Activated CD4-positive, alpha-beta memory T cell treated with anti-CD3 and anti-CD28 coated beads for 36 hours (primary cell): Measurements from ENCODE around the gene ZNF766. TPM values are rescaled to one million over a fixed set of nuclear protein-coding genes. Genes with fewer than 3 reads are reported as not detected.

Source experiments
- CTCF ChIA-PET: fragments of 350-600 bp; sonication (Branson Sonifier 250); formaldehyde crosslinking; loops from one replicate; lab custom pipeline; 2021; ENCODE audit warnings: antibody characterized with exemption, inconsistent platforms; lab: Charles Lee
- POLR2A ChIA-PET: fragments of 350-600 bp; sonication (Branson Sonifier 250); formaldehyde crosslinking; loops from one replicate; lab custom pipeline; 2021; ENCODE audit warnings: antibody characterized with exemption; lab: Charles Lee
- DNase-seq: peaks from one replicate; pipeline ENCODE4 v3.0.0-alpha.2; 2020
- H3K27ac Mint-ChIP-seq: one replicate; pipeline ENCODE4 v1.8.0; 2021; ENCODE audit warnings: mixed read lengths
- H3K27me3 Mint-ChIP-seq: one replicate; pipeline ENCODE4 v1.8.0; 2021; ENCODE audit warnings: mixed read lengths
- H3K36me3 Mint-ChIP-seq: one replicate; pipeline ENCODE4 v1.8.0; 2021; ENCODE audit warnings: mixed read lengths
- H3K4me1 Mint-ChIP-seq: one replicate; pipeline ENCODE4 v1.8.0; 2021; ENCODE audit warnings: low read depth, mixed read lengths
- H3K4me3 Mint-ChIP-seq: one replicate; pipeline ENCODE4 v1.8.0; 2021; ENCODE audit warnings: mild to moderate bottlenecking, mixed read lengths
- H3K9me3 Mint-ChIP-seq: one replicate; pipeline ENCODE4 v1.8.0; 2021; ENCODE audit warnings: mixed read lengths
- intact Hi-C: fragments of 100-400 bp; cut with micrococcal nuclease; formaldehyde crosslinking; loops from one replicate; pipeline ENCODE4 v1.15.1; 2023
- total RNA-seq, 2 experiments: library from RNA; stranded (reverse); gene quantifications; one replicate each; pipeline ENCODE4 v1.2.3, GENCODE V29; 2021

ZNF766 gene
- total RNA-seq, result 10 to 100 TPM; 21.6 to 23.2 TPM

DNA sequence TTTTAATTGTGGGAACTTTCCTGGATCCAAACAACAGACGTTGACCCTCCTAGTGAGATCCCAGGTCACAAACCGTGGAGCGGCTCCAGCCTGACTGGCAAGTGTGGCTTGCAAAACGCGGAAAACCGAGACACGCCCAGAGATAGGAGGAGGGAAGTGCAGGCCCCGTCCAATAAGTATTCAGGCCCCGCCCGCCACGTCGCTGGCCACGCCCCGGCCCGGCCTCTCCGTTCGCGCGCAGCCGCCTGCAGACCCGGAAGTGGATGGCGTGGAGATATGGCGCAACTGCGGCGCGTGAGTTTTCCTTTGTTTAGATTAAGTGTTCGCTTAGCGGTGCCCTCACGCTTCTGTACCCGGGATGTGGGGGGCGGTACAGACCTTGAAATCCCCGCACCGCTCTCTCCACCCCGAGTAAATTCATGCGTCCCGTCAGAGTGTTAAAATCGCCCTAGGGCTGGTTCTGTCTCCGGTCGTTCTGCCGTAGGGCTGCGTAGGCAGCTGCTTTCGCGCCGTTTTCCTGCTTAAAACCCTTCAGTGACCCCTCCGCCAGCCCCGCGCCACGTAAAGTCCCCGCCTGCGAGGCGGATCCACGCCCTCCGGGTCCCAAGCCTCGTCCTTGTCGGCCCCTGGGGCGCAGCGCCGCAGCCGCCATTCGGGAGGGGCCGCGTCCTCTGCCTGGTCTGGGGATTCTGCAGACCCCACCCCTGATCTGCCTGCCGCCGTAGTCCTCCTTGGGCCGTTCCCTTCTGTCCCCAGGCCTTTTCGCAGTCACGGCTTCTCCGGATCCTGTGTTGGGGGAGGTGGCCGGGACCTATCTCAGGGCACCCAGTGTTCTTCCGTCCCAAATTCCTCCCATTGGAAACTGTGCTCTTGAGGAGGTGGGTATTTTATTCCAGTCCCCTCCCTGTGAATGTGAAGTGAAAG lies at the start of gene ZNF766:
ZNF766 (plus strand) TSS at position 250 of the 924 bp plus-strand sequence; CDS start at position 277, 27 bp downstream.
- H3K4me3 Mint-ChIP-seq, result peak within 1 kb of the TSS; percentile 96
- DNase-seq, result peak; percentile 98
- POLR2A ChIA-PET, result interaction anchor here (1.3 kb wide), 1 partner anchor 9 kb away, joined by 5 read pairs; no protein-coding TSS in a partner anchor
- peak within 1 kb of the TSS; percentile 95 for H3K27ac Mint-ChIP-seq
- no peaks in the 10 kb centered on the region for H3K27me3 Mint-ChIP-seq
- CTCF ChIA-PET, result no interaction called here
- H3K4me1 Mint-ChIP-seq, result peaks cover 37% of the 10 kb centered on the region
- peaks cover 11% of the 10 kb centered on the region for H3K9me3 Mint-ChIP-seq
- intact Hi-C loops, result loop anchor here (1.0 to 5.0 kb wide), 5 partner anchors 28 to 368 kb away; partner anchors contain the start of genes ZNF480, ZNF616, ZNF808 and ZNF83
- peaks cover 38% of the 10 kb centered on the region for H3K36me3 Mint-ChIP-seq

DNA sequence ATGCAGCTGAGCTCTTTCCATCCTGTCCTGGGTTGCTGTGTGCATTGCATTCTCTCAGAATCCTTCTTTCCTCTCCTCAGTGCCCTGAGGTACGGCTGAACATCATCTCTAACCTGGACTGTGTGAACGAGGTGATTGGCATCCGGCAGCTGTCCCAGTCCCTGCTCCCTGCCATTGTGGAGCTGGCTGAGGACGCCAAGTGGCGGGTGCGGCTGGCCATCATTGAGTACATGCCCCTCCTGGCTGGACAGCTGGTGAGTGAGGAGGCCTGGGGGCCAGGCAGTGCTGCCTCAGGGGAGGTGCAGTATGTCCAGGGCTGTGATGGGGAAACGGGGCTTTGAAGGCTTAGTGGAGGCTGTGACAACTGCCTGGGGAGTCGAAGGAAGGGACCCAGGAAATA lies 49.8 kb upstream of the ZNF766 start:
- H3K4me3 Mint-ChIP-seq, result no peak overlapping the region
- POLR2A ChIA-PET, result interaction anchor here (0.5 kb wide), 1 partner anchor 1320 kb away, joined by 3 read pairs; no protein-coding TSS in a partner anchor
- peak overlapping the region; percentile 5 for H3K27ac Mint-ChIP-seq

DNA sequence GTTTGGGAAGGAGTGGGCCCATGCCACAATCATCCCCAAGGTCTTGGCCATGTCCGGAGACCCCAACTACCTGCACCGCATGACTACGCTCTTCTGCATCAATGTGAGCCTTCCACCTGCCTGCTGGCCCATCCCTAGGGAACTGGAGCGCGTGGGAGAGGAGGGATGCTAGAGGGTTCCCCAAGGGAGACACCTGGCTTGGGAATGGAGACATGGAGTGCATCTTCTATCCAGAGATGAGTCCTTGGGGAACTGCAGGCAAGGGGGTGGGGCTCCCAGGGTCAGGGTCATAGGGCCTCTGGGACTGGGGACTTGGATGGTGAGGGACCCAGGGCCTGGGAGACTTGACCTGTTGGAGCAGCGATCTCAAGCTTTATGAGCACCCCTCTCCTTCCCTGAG lies 48.4 kb upstream of the ZNF766 start:
- DNase-seq, result no peak
- POLR2A ChIA-PET, result no interaction called here
- H3K27ac Mint-ChIP-seq, result peak overlapping the region; percentile 3
- H3K9me3 Mint-ChIP-seq, result no peaks in the 10 kb centered on the region
- H3K36me3 Mint-ChIP-seq, result peaks cover 69% of the 10 kb centered on the region
- H3K4me3 Mint-ChIP-seq, result no peak overlapping the region
- intact Hi-C loops, result no loop called here
- peaks cover 7% of the 10 kb centered on the region for H3K4me1 Mint-ChIP-seq
- CTCF ChIA-PET, result no interaction called here
- H3K27me3 Mint-ChIP-seq, result no peaks in the 10 kb centered on the region

More for the DNA sequence above, 49.8 kb upstream of the ZNF766 start:
- Mint-ChIP-seq H3K27me3 (no peaks in the 10 kb centered on the region), H3K9me3 (no peaks in the 10 kb centered on the region), H3K4me1 (no peaks in the 10 kb centered on the region), H3K36me3 (peaks cover 63% of the 10 kb centered on the region)
- CTCF ChIA-PET, result no interaction called here
- DNase-seq, result no peak
- intact Hi-C loops, result no loop called here

DNA sequence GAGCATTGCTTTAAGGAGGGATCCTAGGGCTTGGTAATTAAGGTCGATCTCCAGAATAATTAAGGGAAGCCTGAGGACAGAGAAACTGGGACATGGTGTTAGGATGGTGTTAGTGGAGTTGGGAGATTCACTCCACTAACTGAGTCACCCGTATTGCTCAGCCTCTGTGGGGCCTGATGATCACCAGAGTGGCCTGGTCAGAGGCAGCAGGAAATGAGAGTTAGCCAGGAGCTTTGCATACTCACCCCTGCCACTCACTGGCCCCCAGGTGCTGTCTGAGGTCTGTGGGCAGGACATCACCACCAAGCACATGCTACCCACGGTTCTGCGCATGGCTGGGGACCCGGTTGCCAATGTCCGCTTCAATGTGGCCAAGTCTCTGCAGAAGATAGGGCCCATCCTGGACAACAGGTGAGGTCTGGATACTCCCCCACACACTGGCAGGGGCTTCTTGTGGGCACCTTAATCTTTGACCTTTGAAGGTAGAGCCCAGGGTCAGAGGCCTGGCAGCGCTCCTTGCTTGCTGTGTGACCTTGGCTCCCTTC lies 47.5 kb upstream of the ZNF766 start:
- Mint-ChIP-seq H3K27ac (no peak overlapping the region), H3K4me1 (peaks cover 16% of the 10 kb centered on the region), H3K4me3 (no peak overlapping the region), H3K27me3 (no peaks in the 10 kb centered on the region), H3K36me3 (peaks cover 71% of the 10 kb centered on the region), H3K9me3 (no peaks in the 10 kb centered on the region)
- ChIA-PET CTCF (no interaction called here), POLR2A (no interaction called here)
- no peak for DNase-seq
- intact Hi-C loops, result no loop called here

DNA sequence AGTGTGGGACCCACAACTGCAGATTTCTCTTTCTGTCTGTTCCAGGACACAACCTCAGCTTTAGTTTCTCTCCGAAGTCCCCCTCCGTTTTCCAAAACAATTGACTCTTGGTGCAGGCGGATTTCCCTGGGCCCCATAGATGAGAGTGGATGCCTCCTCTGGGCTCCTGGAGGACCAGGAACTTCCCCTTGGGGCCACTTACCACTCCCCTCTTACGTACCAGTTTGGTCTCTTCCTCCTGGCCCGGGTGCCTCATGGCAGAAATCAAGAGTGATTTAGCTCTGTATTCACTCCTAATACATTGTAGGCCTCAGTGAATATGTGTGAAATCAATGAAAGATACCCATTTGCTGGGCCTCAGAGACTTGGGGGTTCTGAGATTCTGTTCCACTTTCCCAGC lies 45.2 kb upstream of the ZNF766 start:
- CTCF ChIA-PET, result interaction anchor here (0.6 kb wide), 1 partner anchor 285 kb away, joined by 4 read pairs; no protein-coding TSS in a partner anchor
- Mint-ChIP-seq H3K27me3 (no peaks in the 10 kb centered on the region), H3K36me3 (peaks cover 75% of the 10 kb centered on the region), H3K27ac (peak overlapping the region; percentile 55), H3K4me3 (no peak overlapping the region), H3K9me3 (no peaks in the 10 kb centered on the region), H3K4me1 (peaks cover 27% of the 10 kb centered on the region)
- no peak for DNase-seq
- POLR2A ChIA-PET, result interaction anchor here (1.1 kb wide), 1 partner anchor 35 kb away, joined by 3 read pairs; no protein-coding TSS in a partner anchor
- intact Hi-C loops, result no loop called here

DNA sequence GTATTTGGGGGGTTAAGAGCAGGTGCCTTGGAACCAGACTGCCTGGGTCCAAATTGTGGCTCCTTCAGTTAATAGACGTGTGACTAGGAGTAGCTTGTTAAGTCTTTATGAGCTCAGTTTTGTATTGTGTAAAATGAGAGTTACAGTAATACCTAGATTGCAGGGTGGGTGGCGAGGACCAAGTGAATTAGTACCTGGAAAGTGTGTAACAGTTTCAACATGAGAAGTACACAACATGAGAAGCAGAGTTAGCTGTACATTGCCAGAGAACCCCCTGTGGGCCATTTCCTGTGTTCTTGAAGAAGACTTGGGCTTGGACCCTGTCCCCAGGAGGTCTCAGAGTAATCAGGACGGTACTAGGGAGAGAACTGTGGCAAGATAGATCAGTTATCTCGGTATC lies 42.7 kb upstream of the ZNF766 start:
- peak; percentile 73 for DNase-seq
- no peaks in the 10 kb centered on the region for H3K27me3 Mint-ChIP-seq

DNA sequence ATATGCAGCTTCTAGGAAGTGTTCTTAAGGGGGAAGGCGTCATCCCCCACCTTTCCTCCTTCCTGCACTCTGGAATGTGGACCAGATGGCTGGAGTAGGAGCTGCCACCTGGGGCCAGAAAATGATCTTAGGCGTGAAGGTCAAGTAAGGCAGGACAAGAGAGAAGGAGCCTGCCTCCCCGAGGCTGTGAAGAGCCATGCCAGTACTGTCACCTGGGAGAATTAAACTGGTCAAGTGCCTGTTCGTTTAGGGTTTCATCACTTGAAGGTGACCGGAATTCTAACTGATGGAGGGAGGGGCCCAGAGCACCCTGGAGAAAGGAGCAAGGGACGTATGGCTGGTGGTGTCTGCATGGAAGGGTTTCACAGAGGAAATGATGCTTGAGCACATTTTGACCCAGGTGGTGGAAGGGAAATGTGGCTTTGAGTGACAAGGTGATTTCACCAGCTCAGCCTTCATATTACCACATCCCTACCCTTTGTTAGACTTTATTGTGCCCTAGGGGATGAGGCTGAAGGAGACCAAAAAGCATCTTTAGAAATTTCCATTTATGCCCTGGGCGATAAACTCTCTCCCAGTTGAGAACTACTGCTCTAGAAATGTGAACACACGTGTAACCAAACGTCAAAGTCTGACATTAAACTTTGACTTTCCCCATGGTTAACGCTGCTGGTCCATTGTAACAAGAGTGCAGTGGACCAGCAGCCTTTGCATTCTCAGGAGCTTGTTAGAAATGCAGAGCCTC lies 42.0 kb upstream of the ZNF766 start:
- Mint-ChIP-seq H3K9me3 (no peaks in the 10 kb centered on the region), H3K4me3 (peak overlapping the region; percentile 5), H3K27me3 (no peaks in the 10 kb centered on the region), H3K27ac (peak overlapping the region; percentile 96), H3K4me1 (peaks cover 43% of the 10 kb centered on the region), H3K36me3 (peaks cover 58% of the 10 kb centered on the region)
- intact Hi-C loops, result no loop called here
- CTCF ChIA-PET, result interaction anchor here (0.7 to 1.6 kb wide), 5 partner anchors 10 to 88 kb away, joined by 3 to 12 read pairs (median 4); partner anchors contain the start of genes PPP2R1A and ZNF616
- POLR2A ChIA-PET, result interaction anchor here (1.1 to 1.4 kb wide), 3 partner anchors 8 to 178 kb away, joined by 3 to 10 read pairs (median 3); partner anchors contain the start of genes PPP2R1A and ZNF432
- DNase-seq, result peak; percentile 27

More for the DNA sequence above, 42.7 kb upstream of the ZNF766 start:
- no peak overlapping the region for H3K4me3 Mint-ChIP-seq
- intact Hi-C loops, result loop anchor here (1.0 kb wide), 1 partner anchor 37 kb away; no protein-coding TSS in a partner anchor
- ChIA-PET POLR2A (interaction anchor here (1.1 to 1.4 kb wide), 3 partner anchors 9 to 178 kb away, joined by 3 to 10 read pairs (median 3); partner anchors contain the start of genes PPP2R1A and ZNF432), CTCF (interaction anchor here (0.7 to 1.4 kb wide), 3 partner anchors 11 to 87 kb away, joined by 3 to 12 read pairs (median 3); partner anchors contain the start of gene ZNF616)
- H3K27ac Mint-ChIP-seq, result peak overlapping the region; percentile 96
- H3K9me3 Mint-ChIP-seq, result no peaks in the 10 kb centered on the region
- peaks cover 40% of the 10 kb centered on the region for H3K4me1 Mint-ChIP-seq
- peaks cover 59% of the 10 kb centered on the region for H3K36me3 Mint-ChIP-seq

DNA sequence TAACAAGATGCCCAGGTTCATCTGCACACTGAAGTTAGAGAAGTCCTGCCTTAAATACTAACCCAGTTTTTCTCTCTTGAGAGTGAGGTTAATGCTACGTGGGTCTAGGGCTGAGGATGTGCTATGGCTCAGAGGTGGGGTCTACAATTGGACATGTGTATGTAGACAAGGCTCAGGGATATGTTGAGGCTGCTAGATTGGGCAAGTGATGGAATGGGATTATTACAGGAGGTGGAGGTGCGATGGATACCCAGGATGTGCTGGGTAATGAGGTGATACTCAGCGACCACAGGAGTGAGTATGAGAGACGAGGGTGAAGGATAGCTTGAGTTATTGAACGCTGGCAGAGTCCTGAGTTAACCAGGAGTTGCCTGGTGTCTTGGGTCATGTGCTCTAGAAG lies 41.4 kb upstream of the ZNF766 start:
- no peaks in the 10 kb centered on the region for H3K27me3 Mint-ChIP-seq
- H3K9me3 Mint-ChIP-seq, result no peaks in the 10 kb centered on the region
- ChIA-PET POLR2A (no interaction called here), CTCF (interaction anchor here (0.7 to 1.6 kb wide), 2 partner anchors 9 to 39 kb away, joined by 4 to 5 read pairs; partner anchors contain the start of gene PPP2R1A)
- DNase-seq, result no peak
- H3K4me1 Mint-ChIP-seq, result peaks cover 43% of the 10 kb centered on the region
- H3K27ac Mint-ChIP-seq, result peak overlapping the region; percentile 96
- no peak overlapping the region for H3K4me3 Mint-ChIP-seq
- intact Hi-C loops, result no loop called here
- peaks cover 52% of the 10 kb centered on the region for H3K36me3 Mint-ChIP-seq

DNA sequence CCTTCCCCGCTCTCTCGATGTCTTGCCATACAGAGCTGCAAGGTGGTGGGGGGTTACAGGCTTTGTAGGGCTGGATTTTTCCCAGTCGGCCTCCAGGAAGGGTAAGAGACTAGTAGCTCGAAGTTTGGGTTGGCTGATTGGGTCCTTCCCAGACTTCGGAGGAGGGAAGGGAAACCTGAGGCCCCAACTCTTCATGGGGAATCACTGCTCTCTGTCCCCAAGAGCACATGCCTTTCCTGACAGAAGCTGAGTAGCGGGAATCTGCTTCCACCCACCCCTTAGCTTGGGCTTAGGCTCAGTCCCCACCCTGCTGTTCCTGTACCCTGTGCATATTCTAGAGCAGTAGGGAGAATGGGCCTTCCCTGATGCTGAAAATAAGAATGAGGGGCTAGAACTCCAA lies 39.9 kb upstream of the ZNF766 start:
- intact Hi-C loops, result no loop called here
- H3K4me3 Mint-ChIP-seq, result no peak overlapping the region
- CTCF ChIA-PET, result no interaction called here
- peaks cover 43% of the 10 kb centered on the region for H3K4me1 Mint-ChIP-seq
- no peaks in the 10 kb centered on the region for H3K27me3 Mint-ChIP-seq
- H3K9me3 Mint-ChIP-seq, result no peaks in the 10 kb centered on the region
- POLR2A ChIA-PET, result no interaction called here
- peak overlapping the region; percentile 33 for H3K27ac Mint-ChIP-seq
- DNase-seq, result no peak
- peaks cover 37% of the 10 kb centered on the region for H3K36me3 Mint-ChIP-seq

DNA sequence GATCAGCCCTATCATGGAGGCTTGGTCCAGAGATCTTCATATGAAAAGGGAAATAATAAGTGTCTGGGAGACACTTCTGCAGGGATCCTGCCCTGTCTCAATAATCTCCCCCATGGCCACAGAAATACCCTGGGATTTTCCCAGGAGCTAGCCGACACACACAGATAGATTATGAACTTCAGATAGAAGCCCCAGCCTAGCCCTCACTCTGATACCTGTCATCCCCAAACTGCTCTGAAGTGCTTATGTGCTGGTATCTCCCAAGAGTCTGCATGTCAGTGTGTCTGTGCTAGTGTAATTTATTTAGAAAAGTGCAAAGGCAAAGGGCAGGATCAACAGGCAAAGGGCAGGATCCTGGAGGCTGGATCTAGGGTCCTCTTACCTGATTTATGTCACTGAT lies 38.7 kb upstream of the ZNF766 start:
- H3K9me3 Mint-ChIP-seq, result no peaks in the 10 kb centered on the region
- peak overlapping the region; percentile 78 for H3K27ac Mint-ChIP-seq
- no peaks in the 10 kb centered on the region for H3K27me3 Mint-ChIP-seq
- intact Hi-C loops, result no loop called here
- DNase-seq, result no peak
- peaks cover 30% of the 10 kb centered on the region for H3K36me3 Mint-ChIP-seq
- no peak overlapping the region for H3K4me3 Mint-ChIP-seq
- ChIA-PET POLR2A (no interaction called here), CTCF (no interaction called here)
- H3K4me1 Mint-ChIP-seq, result peaks cover 39% of the 10 kb centered on the region

DNA sequence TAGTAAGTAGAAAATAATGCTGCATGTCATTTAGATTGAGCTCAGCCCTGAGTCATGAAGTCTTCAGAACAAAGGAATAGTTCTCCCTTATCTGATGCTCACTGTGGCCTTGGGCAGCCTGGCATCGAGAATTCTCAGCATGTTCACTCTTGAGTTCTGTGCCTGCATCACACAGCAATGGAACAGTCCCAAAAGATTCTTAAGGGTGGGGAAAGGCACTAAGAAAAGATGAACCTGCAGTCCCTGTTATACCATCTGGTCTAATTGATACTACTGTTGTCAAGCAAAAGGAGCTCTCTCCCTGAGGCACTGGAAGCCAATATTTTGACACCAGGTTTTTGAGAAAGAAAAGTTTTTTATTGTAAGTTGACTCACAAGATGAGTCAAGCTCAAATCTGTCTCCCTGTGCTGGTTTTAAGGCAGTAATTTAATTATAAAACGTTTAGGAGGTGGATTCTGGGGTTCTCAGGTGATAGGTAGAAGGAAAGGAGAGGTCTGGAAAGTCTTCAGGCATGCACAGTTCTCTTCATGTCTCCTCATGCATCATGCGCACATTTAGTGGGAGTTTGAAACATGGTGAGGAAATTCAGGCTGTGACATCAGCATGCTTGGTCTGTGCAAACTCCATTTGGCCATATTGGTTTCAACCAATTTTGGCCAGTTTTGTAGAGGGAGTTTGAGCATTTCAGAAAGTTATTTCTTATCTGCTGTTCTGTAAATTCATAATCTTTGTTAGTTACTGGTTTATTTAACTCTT lies 38.1 kb upstream of the ZNF766 start:
- intact Hi-C loops, result no loop called here
- ChIA-PET CTCF (no interaction called here), POLR2A (no interaction called here)
- Mint-ChIP-seq H3K27ac (peak overlapping the region; percentile 78), H3K4me3 (no peak overlapping the region), H3K4me1 (peaks cover 33% of the 10 kb centered on the region), H3K36me3 (peaks cover 24% of the 10 kb centered on the region), H3K27me3 (no peaks in the 10 kb centered on the region), H3K9me3 (no peaks in the 10 kb centered on the region)
- DNase-seq, result no peak
